Measurements from ENCODE around the gene TMEM38B. TPM values are rescaled to one million over a fixed set of nuclear protein-coding genes. Genes with fewer than 3 reads are reported as not detected.

TMEM38B gene
- total and polyA plus RNA-seq, 2 of the 8 experiments (the other 6 are each of a cell fraction or from before 2014, with no cell fraction given) = 10.6 to 12.4 TPM

GRCh38 chr9:105696219-105696793, 2.0 kb downstream of the TMEM38B start (continued):
- TF ChIP-seq CHD7 (IDR thresholded peaks at IDR 0.05; ENCODE audit: insufficient replicate concordance, low read length) = no peak
- TF ChIP-seq CTCF (IDR thresholded peaks at IDR 0.05; ENCODE audit: control extremely low read depth in 1 of 3, insufficient read depth in 1 of 3, low read depth in 1 of 3, low read length in 3 of 3) = no peak
